Measurements from ENCODE around the gene TSEN2. TPM values are rescaled to one million over a fixed set of nuclear protein-coding genes. Genes with fewer than 3 reads are reported as not detected.
A peak's percentile ranks its signal among the peaks of the same experiment; 100 is the strongest.

Gene TSEN2
- total and polyA plus RNA-seq, 2 of the 13 experiments (the other 11 are each of a cell fraction or from before 2014, with no cell fraction given): 11.0 to 17.3 TPM

GRCh38 chr3:12556690-12557472 is 72.6 kb downstream of the TSEN2 start, which contains the start of gene MKRN2 (continued):
- TF ChIP-seq ETS1 (CRISPR knock-in tag; IDR thresholded peaks at IDR 0.05) (peak; percentile 80; the same call in 1 of the 2 replicates), RERE (CRISPR knock-in tag; IDR thresholded peaks at IDR 0.05; ENCODE audit: low read depth) (0 out of 2 replicates have a peak, but pooled peaks have one; percentile 1), FLYWCH1 (CRISPR knock-in tag; IDR thresholded peaks at IDR 0.05) (no peak), SIX1 (CRISPR knock-in tag; IDR thresholded peaks at IDR 0.05; ENCODE audit: borderline replicate concordance) (no peak), ZNF530 (CRISPR knock-in tag; IDR thresholded peaks at IDR 0.05; ENCODE audit: low read depth) (no peak), ZNF614 (CRISPR knock-in tag; IDR thresholded peaks at IDR 0.05; ENCODE audit: borderline replicate concordance) (0 out of 2 replicates have a peak, but pooled peaks have one; percentile 44), ZBTB7B (CRISPR knock-in tag; IDR thresholded peaks at IDR 0.05) (peak; percentile 49; the same call in 1 of the 2 replicates), JUNB (CRISPR knock-in tag; IDR thresholded peaks at IDR 0.05; ENCODE audit: borderline replicate concordance) (no peak), POLR2G (IDR thresholded peaks at IDR 0.05; ENCODE audit: low read depth, low read length) (peak; percentile 94), ZNF160 (CRISPR knock-in tag; IDR thresholded peaks at IDR 0.05) (peak; percentile 70), SRSF9 (IDR thresholded peaks at IDR 0.05; ENCODE audit: borderline replicate concordance, insufficient read depth, low read depth, low read length, poor library complexity, severe bottlenecking) (no peak), ZSCAN12 (CRISPR knock-in tag; IDR thresholded peaks at IDR 0.05) (no peak), ARNT (IDR thresholded peaks at IDR 0.05) (no peak), ZNF280D (CRISPR knock-in tag; IDR thresholded peaks at IDR 0.05) (no peak), CCDC6 (CRISPR knock-in tag; IDR thresholded peaks at IDR 0.05) (peak; percentile 96), REXO4 (CRISPR knock-in tag; IDR thresholded peaks at IDR 0.05; ENCODE audit: borderline replicate concordance) (no peak), ZFP82 (CRISPR knock-in tag; IDR thresholded peaks at IDR 0.05; ENCODE audit: borderline replicate concordance) (peak; percentile 81; the same call in 1 of the 2 replicates), MYNN (CRISPR knock-in tag; IDR thresholded peaks at IDR 0.05; ENCODE audit: low read depth) (peak; percentile 68; the same call in 1 of the 2 replicates)
